Panc1 (cell line): ENCODE data around the gene C1orf87. TPM values are rescaled to one million over a fixed set of nuclear protein-coding genes. Genes with fewer than 3 reads are reported as not detected.
"Not testable (repeated sequence)": the region's sequence is repeated elsewhere in the genome, so short reads cannot be mapped to it uniquely, and the experiment has no call there.

Experiments used
- ATAC-seq: fragments of 200-7000 bp; cut with Tn5 transposase; 2 replicates; pipeline ENCODE4 v1.9.1; 2020; ENCODE audit warnings: mild to moderate bottlenecking, moderate library complexity
- BruUV-seq: library from RNA; stranded (reverse); fragments of 400-500 nt; replicated peaks from 2 replicates; lab custom pipeline; 2021; lab: Mats Ljungman, UMichigan
- CTCF ChIA-PET: fragments of 300-600 bp; sonication (Branson Sonifier 250); formaldehyde crosslinking; loops from one replicate; lab custom pipeline; 2022; ENCODE audit warnings: antibody characterized with exemption; lab: Charles Lee
- POLR2A ChIA-PET: fragments of 300-600 bp; sonication (Branson Sonifier 250); formaldehyde crosslinking; loops from one replicate; lab custom pipeline; 2022; ENCODE audit warnings: antibody characterized with exemption; lab: Charles Lee
- DNase-seq: peaks from one replicate; pipeline ENCODE4 v3.0.0-alpha.2; 2010; ENCODE audit warnings: low read depth, low spot score
- H3K27ac ChIP-seq: 2 replicates; pipeline ENCODE4 v1.5.1; 2011; ENCODE audit warnings: mild to moderate bottlenecking, low read length, inconsistent platforms
- H3K27me3 ChIP-seq: fragments of 200-500 bp; sonication (Bioruptor generic); 2 replicates; pipeline ENCODE4 v1.6.0; 2014; ENCODE audit warnings: low read length, inconsistent platforms; ENCODE audit not compliant: control insufficient read depth, insufficient read depth
- H3K36me3 ChIP-seq: fragments of 200-500 bp; sonication (Bioruptor generic); 2 replicates; pipeline ENCODE4 v1.5.1; 2014; ENCODE audit warnings: inconsistent platforms, mild to moderate bottlenecking, low read length, moderate library complexity; ENCODE audit not compliant: control insufficient read depth, insufficient read depth
- H3K4me1 ChIP-seq: 2 replicates; pipeline ENCODE4 v1.5.1; 2011; ENCODE audit warnings: inconsistent platforms, mild to moderate bottlenecking, low read length, moderate library complexity; ENCODE audit not compliant: control insufficient read depth, insufficient read depth
- H3K4me3 ChIP-seq, 2 experiments: 2 replicates each; pipeline ENCODE4 v1.5.1; 2011 to 2012; ENCODE audit warnings: low read depth in 2 of 2, low read length in 2 of 2, mild to moderate bottlenecking in 2 of 2, inconsistent platforms in 1 of 2, moderate library complexity in 1 of 2
- H3K9me3 ChIP-seq: fragments of 200-500 bp; sonication (Bioruptor generic); 2 replicates; pipeline ENCODE4 v1.5.1; 2014; ENCODE audit warnings: low read depth, mild to moderate bottlenecking, inconsistent platforms, low read length, moderate library complexity; ENCODE audit not compliant: control insufficient read depth, insufficient read depth
- CTCF ChIP-seq: fragments of 450-650 bp; IDR thresholded peaks from 2 replicates; pipeline ENCODE4 v1.5.1; 2017; ENCODE audit warnings: mild to moderate bottlenecking
- REST ChIP-seq, 2 experiments: IDR thresholded peaks; 2 replicates each; pipeline ENCODE4 v1.6.1; 2011 to 2012; ENCODE audit warnings: low read depth in 2 of 2, control low read depth in 1 of 2, low read length in 1 of 2, mild to moderate bottlenecking in 1 of 2, moderate library complexity in 1 of 2; ENCODE audit not compliant: insufficient read depth in 1 of 2
- SIN3A ChIP-seq: IDR thresholded peaks from 2 replicates; pipeline ENCODE4 v1.6.1; 2012; ENCODE audit warnings: low read depth, mild to moderate bottlenecking, low read length, moderate library complexity, borderline replicate concordance; ENCODE audit not compliant: insufficient read depth
- TCF7L2 ChIP-seq: IDR thresholded peaks from 2 replicates; pipeline ENCODE4 v1.6.1; 2011; ENCODE audit warnings: mild to moderate bottlenecking, low read depth, low read length, inconsistent platforms
- in situ Hi-C: cut with HindIII; loops from 2 replicates; pipeline ENCODE4 v1.10.0; 2016; ENCODE audit warnings: low sequenced_read_pairs, low pct_unique_long_range_greater_than_20kb
- intact Hi-C: fragments of 100-400 bp; cut with micrococcal nuclease; formaldehyde crosslinking; loops from one replicate; pipeline ENCODE4 v1.10.0; 2022; ENCODE audit not compliant: unreplicated experiment
- total RNA-seq: library from RNA; stranded (reverse); gene quantifications from one replicate; pipeline ENCODE4 v1.2.1, GENCODE V29; 2021; ENCODE audit not compliant: unreplicated experiment

C1orf87 gene
- total RNA-seq, 1 experiment from 2014 or later, result not detected

- in situ Hi-C loops, result no loop called here
- Histone ChIP-seq H3K27ac (no peak overlapping the region), H3K4me1 (peaks cover 3% of the 10 kb centered on the region), H3K9me3 (no peaks in the 10 kb centered on the region), H3K36me3 (no peaks in the 10 kb centered on the region), H3K27me3 (peaks cover 9% of the 10 kb centered on the region), H3K4me3 (no peak overlapping the region)
- DNase-seq (no peak), ATAC-seq (no peak)
- TF ChIP-seq CTCF (no peak), SIN3A (no peak), REST (IDR thresholded peaks at IDR 0.05; ENCODE audit: insufficient read depth in 1 of 2, low read depth in 2 of 2, low read length in 1 of 2) (no peak)
- intact Hi-C loops, result loop anchor here (10.0 kb wide), 1 partner anchor 152 kb away; no protein-coding TSS in a partner anchor
- BruUV-seq, result no TSS peak
- ChIA-PET CTCF (interaction anchor here (0.6 kb wide), 1 partner anchor 875 kb away, joined by 4 read pairs; no protein-coding TSS in a partner anchor), POLR2A (no interaction called here)
Measured at GRCh38 chr1:59972216-59972927, 101.2 kb downstream of the C1orf87 start.

- ATAC-seq (peak; percentile 96), DNase-seq (no peak)
- in situ Hi-C loops (no loop called here), intact Hi-C loops (loop anchor here (10.0 kb wide), 1 partner anchor 153 kb away; no protein-coding TSS in a partner anchor)
- CTCF ChIA-PET, result interaction anchor here (0.5 to 1.3 kb wide), 7 partner anchors 9 to 1564 kb away, joined by 3 to 12 read pairs (median 4); no protein-coding TSS in a partner anchor
- peaks cover 9% of the 10 kb centered on the region for H3K27me3 ChIP-seq
- peak overlapping the region in 1 of 2 experiments; percentile 25; a peak in 2 of 4 replicates for H3K4me3 ChIP-seq
- POLR2A ChIA-PET, result no interaction called here
- TF ChIP-seq TCF7L2 (no peak), CTCF (peak; percentile 94)
- no peaks in the 10 kb centered on the region for H3K9me3 ChIP-seq
- BruUV-seq, result no TSS peak
- H3K4me1 ChIP-seq, result peaks cover 3% of the 10 kb centered on the region
- H3K27ac ChIP-seq, result no peak overlapping the region
- no peaks in the 10 kb centered on the region for H3K36me3 ChIP-seq
Measured at GRCh38 chr1:59971464-59971911, 102.1 kb downstream of the C1orf87 start.

GRCh38 chr1:59969542-59970175 is 103.9 kb downstream of the C1orf87 start:
- H3K4me3 ChIP-seq, ATAC-seq, in situ Hi-C loops, DNase-seq, H3K9me3 ChIP-seq, H3K4me1 ChIP-seq, H3K27me3 ChIP-seq, BruUV-seq, CTCF ChIA-PET, H3K27ac ChIP-seq, H3K36me3 ChIP-seq, POLR2A ChIA-PET: not testable (repeated sequence)
- intact Hi-C loops, result loop anchor here (10.0 kb wide), 1 partner anchor 155 kb away; no protein-coding TSS in a partner anchor

GRCh38 chr1:59968746-59969145 is 104.8 kb downstream of the C1orf87 start:
- in situ Hi-C loops, result not testable (repeated sequence)

More at GRCh38 chr1:59968746-59969145, 104.8 kb downstream of the C1orf87 start:
- DNase-seq, H3K27me3 ChIP-seq, CTCF ChIA-PET, H3K4me3 ChIP-seq, H3K27ac ChIP-seq, H3K4me1 ChIP-seq, BruUV-seq, H3K9me3 ChIP-seq, ATAC-seq, H3K36me3 ChIP-seq, intact Hi-C loops, POLR2A ChIA-PET: not testable (repeated sequence)
